Loucy (cell line): ENCODE data around the gene GET4.

Experiments
- H2AFZ ChIP-seq: fragments of 200-600 bp; sonication (generic); 2 replicates; pipeline ENCODE4 v1.6.0; 2016; ENCODE audit warnings: antibody characterized with exemption, mild to moderate bottlenecking, low read length, moderate library complexity
- H3F3A ChIP-seq: fragments of 200-600 bp; 2 replicates; pipeline ENCODE4 v1.6.0; 2016; ENCODE audit warnings: antibody characterized with exemption, low read depth, mild to moderate bottlenecking
- H3K27me3 ChIP-seq: fragments of 200-600 bp; sonication (generic); 2 replicates; pipeline ENCODE4 v1.6.1; 2014; ENCODE audit warnings: low read length, mild to moderate bottlenecking; ENCODE audit not compliant: insufficient read depth, poor library complexity, severe bottlenecking
- H3K36me3 ChIP-seq: fragments of 200-600 bp; sonication (generic); 2 replicates; pipeline ENCODE4 v1.6.1; 2016; ENCODE audit warnings: low read length; ENCODE audit not compliant: insufficient read depth
- H3K4me1 ChIP-seq: fragments of 200-600 bp; sonication (generic); 2 replicates; pipeline ENCODE4 v1.5.1; 2014; ENCODE audit warnings: low read length, mild to moderate bottlenecking; ENCODE audit not compliant: insufficient read depth, poor library complexity, severe bottlenecking
- H3K4me2 ChIP-seq: fragments of 200-600 bp; sonication (generic); 2 replicates; pipeline ENCODE4 v1.6.0; 2014; ENCODE audit warnings: antibody characterized with exemption, low read length, low read depth, mild to moderate bottlenecking; ENCODE audit not compliant: poor library complexity, severe bottlenecking
- H3K4me3 ChIP-seq: fragments of 200-600 bp; sonication (generic); 2 replicates; pipeline ENCODE4 v1.5.1; 2014; ENCODE audit warnings: low read length, mild to moderate bottlenecking, mixed read lengths; ENCODE audit not compliant: poor library complexity, severe bottlenecking
- H3K79me2 ChIP-seq: fragments of 200-600 bp; sonication (generic); 2 replicates; pipeline ENCODE4 v1.6.1; 2014; ENCODE audit warnings: low read length; ENCODE audit not compliant: insufficient read depth
- H3K9ac ChIP-seq: fragments of 200-600 bp; sonication (generic); 2 replicates; pipeline ENCODE4 v1.6.0; 2014; ENCODE audit warnings: mild to moderate bottlenecking, low read depth, low read length, moderate library complexity; ENCODE audit not compliant: poor library complexity, severe bottlenecking
- H3K9me2 ChIP-seq: fragments of 200-600 bp; sonication (generic); replicated peaks from 2 replicates; pipeline ENCODE4 v1.6.1; 2016; ENCODE audit warnings: low read depth, low read length, mixed read lengths
- H3K9me3 ChIP-seq: fragments of 200-600 bp; sonication (generic); 2 replicates; pipeline ENCODE4 v1.6.1; 2014; ENCODE audit warnings: mild to moderate bottlenecking, antibody characterized with exemption, low read length, low read depth; ENCODE audit not compliant: insufficient read depth
- H4K20me1 ChIP-seq: fragments of 200-600 bp; sonication (generic); 2 replicates; pipeline ENCODE4 v1.6.0; 2014; ENCODE audit warnings: antibody characterized with exemption, low read length, mild to moderate bottlenecking; ENCODE audit not compliant: insufficient read depth, poor library complexity, severe bottlenecking
- EZH2phosphoT487 ChIP-seq: fragments of 200-600 bp; IDR thresholded peaks from 2 replicates; pipeline ENCODE4 v1.6.1; 2018; ENCODE audit warnings: antibody characterized with exemption, mild to moderate bottlenecking, moderate library complexity, borderline replicate concordance
- TF ChIP-seq, protein P1 (sequence below): fragments of 200-600 bp; sonication (generic); conservative IDR thresholded peaks from 2 replicates; pipeline ENCODE4 v1.5.1; 2014; ENCODE audit warnings: mild to moderate bottlenecking, antibody characterized with exemption, low read length

The GET4 gene

DNA sequence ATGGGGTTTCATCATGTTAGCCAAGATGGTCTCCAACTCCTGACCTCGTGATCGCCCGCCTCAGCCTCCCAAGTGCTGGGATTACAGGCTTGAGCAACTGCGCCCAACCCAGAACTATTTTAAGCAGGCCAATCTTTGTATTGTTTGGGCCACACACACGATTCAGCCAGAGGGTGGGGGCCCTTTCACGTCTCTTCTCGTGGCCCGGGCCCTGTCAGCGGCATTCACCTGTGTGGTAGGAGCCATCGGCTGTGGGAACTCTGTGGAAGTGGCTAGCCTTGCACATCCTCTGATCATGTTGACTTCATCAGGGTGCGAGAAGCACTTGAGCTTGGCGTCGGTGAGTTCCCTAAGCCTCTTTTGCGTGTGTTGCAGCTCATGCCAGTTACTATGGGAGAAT lies 27.2 kb upstream of the GET4 start:
- H4K20me1 ChIP-seq = no peaks in the 10 kb centered on the region
- no peak overlapping the region for H3K4me3 ChIP-seq
- TF ChIP-seq, protein P1, sequence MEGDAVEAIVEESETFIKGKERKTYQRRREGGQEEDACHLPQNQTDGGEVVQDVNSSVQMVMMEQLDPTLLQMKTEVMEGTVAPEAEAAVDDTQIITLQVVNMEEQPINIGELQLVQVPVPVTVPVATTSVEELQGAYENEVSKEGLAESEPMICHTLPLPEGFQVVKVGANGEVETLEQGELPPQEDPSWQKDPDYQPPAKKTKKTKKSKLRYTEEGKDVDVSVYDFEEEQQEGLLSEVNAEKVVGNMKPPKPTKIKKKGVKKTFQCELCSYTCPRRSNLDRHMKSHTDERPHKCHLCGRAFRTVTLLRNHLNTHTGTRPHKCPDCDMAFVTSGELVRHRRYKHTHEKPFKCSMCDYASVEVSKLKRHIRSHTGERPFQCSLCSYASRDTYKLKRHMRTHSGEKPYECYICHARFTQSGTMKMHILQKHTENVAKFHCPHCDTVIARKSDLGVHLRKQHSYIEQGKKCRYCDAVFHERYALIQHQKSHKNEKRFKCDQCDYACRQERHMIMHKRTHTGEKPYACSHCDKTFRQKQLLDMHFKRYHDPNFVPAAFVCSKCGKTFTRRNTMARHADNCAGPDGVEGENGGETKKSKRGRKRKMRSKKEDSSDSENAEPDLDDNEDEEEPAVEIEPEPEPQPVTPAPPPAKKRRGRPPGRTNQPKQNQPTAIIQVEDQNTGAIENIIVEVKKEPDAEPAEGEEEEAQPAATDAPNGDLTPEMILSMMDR = no peak
- no peak for TF ChIP-seq EZH2phosphoT487
- no peak overlapping the region for H3K4me2 ChIP-seq
- H2AFZ ChIP-seq = no peak overlapping the region
- peaks cover 61% of the 10 kb centered on the region; the same call in 1 of the 2 replicates for H3K36me3 ChIP-seq
- H3K79me2 ChIP-seq = no peaks in the 10 kb centered on the region
- no peaks in the 10 kb centered on the region for H3F3A ChIP-seq
- H3K9me2 ChIP-seq = no peaks in the 10 kb centered on the region
- no peaks in the 10 kb centered on the region for H3K9me3 ChIP-seq
- no peak overlapping the region for H3K9ac ChIP-seq
- H3K4me1 ChIP-seq = no peaks in the 10 kb centered on the region
- H3K27me3 ChIP-seq = no peaks in the 10 kb centered on the region

GRCh38 chr7:849781-850180 lies 26.6 kb upstream of the GET4 start:
- H3K4me3 ChIP-seq = no peak overlapping the region
- no peaks in the 10 kb centered on the region for H3K9me3 ChIP-seq
- H3K79me2 ChIP-seq = no peaks in the 10 kb centered on the region
- H4K20me1 ChIP-seq = no peaks in the 10 kb centered on the region
- no peaks in the 10 kb centered on the region for H3K4me1 ChIP-seq
- H3K36me3 ChIP-seq = peaks cover 60% of the 10 kb centered on the region; the same call in 1 of the 2 replicates
- TF ChIP-seq, protein P1 = no peak
- TF ChIP-seq EZH2phosphoT487 = no peak
- H3K4me2 ChIP-seq = no peak overlapping the region
- H2AFZ ChIP-seq = no peak overlapping the region
- no peaks in the 10 kb centered on the region for H3F3A ChIP-seq
- H3K9ac ChIP-seq = no peak overlapping the region
- H3K27me3 ChIP-seq = no peaks in the 10 kb centered on the region
- no peaks in the 10 kb centered on the region for H3K9me2 ChIP-seq

DNA sequence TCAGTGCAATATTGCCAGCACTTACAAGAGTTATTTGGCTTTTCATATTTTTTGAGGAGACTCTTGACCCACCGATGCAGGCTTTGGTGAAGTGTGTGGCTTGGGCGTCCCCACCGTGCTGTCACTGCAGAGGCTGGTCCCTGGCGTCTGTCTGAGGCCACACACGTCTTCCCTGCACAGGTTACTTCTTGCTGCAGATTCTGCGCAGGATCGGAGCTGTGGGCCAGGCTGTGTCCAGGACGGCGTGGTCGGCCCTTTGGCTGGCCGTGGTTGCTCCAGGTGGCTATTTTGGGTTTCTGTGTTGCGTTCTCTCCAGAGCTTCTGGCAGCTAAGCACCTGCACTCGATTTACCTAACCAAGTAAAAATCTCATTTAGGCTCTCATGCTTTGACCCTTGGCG lies 25.1 kb upstream of the GET4 start:
- Histone ChIP-seq H4K20me1 (no peaks in the 10 kb centered on the region), H3K36me3 (peaks cover 69% of the 10 kb centered on the region; the same call in 1 of the 2 replicates), H3K4me2 (no peak overlapping the region), H3K4me3 (no peak overlapping the region), H3K9ac (no peak overlapping the region), H3F3A (no peaks in the 10 kb centered on the region), H3K79me2 (no peaks in the 10 kb centered on the region), H3K9me3 (no peaks in the 10 kb centered on the region), H2AFZ (no peak overlapping the region), H3K27me3 (no peaks in the 10 kb centered on the region), H3K4me1 (no peaks in the 10 kb centered on the region), H3K9me2 (no peaks in the 10 kb centered on the region)
- TF ChIP-seq EZH2phosphoT487 = no peak
- TF ChIP-seq, protein P1 = no peak
